ENCODE data around the gene EXD3.

The EXD3 gene

GRCh38 chr9:137395666-137396010, 27.3 kb downstream of the EXD3 start:
- TF ChIP-seq CTCF (conservative IDR thresholded peaks at IDR 0.05; ENCODE audit: low read length) = no peak
- DNase-seq (ENCODE audit: low read depth) = no peak

DNA sequence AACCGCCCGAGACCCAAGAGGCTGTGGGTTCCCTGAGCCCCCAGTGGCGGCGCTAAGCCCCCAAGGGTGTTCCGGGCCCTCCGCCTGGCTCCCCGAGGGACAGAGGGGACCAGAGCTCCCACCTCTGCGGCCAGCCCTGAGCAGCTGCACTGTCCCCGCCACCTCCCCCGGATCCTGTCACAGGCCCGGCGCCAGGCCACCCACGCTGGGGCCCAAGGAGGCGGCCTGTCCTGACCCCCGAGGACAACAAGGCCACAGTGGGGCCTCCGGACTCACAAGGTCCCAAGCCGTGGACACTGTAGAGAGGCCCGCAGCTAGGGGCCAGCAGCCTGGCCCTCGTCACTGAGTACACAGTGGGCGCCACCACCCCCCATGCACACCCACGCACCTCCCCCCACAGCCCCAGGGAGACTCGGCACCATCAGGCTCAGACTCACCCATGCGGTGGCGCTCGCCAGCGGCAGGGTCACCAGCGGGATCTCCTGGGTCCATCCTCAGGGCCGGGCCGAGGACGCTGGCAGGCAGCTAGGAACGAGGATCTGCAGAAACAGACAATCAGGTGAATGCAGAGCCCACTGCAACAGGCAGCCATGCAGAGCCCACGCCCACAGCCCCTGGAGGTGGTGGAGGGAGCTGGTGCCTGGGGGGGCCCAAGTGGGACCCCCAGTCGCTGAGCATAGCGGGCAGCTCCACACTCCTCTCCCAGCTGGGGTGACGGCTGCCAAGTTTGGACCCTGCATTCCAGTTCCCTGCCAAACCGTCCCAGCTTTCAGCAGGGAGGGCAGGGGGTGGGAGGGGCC, 27.9 kb downstream of the EXD3 start:
- no peak overlapping the region for H3K4me3 ChIP-seq (ENCODE audit: low read length)
- TF ChIP-seq CTCF (conservative IDR thresholded peaks at IDR 0.05; ENCODE audit: low read length) = no peak
- DNase-seq (ENCODE audit: low read depth) = no peak

More at GRCh38 chr9:137395666-137396010, 27.3 kb downstream of the EXD3 start:
- H3K4me3 ChIP-seq (ENCODE audit: low read length) = no peak overlapping the region

DNA sequence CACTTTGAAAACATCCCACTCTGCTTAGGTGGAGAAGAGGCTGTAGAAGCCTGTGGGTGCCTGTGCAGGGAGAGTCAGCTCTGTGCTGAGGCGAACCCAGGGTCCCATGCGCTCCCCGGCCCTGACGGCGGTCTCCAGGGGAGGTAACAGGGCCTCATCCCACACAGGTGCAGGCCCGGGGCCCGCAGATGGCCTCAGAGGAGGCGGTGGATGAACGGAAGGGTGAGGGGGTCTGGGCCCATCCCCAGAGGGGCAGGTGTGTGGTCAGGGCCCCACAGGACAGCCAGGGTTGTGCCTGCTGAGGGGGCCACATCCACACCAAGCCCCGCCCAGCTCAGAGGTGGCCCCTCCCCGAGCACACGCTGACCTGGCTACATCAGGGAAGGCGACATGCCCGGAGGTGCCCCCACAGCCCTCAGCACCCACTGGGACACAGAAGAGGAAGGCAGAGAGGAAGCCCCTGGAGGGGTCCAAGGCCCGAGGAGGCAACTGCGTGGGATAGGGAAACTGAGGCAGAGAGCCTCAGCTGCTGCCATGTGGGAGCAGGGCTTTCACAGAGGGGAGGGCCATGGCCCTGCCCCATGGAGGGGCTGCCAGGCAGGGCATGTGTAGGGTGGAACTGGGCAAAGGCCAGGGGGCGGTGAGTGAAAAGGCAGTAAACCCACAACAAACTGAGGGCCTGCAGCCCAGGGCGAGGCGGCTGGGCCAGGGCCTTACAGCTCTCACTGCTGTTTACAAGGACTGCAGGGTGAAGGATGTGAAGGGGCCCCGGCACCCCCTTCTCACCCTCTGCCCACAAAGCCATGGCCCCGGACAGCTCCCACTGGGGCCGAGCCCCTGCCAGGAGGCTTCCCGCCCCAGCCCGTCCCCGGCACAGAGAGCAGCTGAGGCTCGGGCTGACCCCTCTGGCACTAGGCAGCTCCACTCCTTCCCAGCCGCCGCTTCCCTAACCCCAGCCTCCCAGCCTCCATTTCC, 29.5 kb downstream of the EXD3 start:
- no peak for DNase-seq (ENCODE audit: low read depth)
- TF ChIP-seq CTCF (conservative IDR thresholded peaks at IDR 0.05; ENCODE audit: low read length) = no peak
- H3K4me3 ChIP-seq (ENCODE audit: low read length) = no peak overlapping the region

GRCh38 chr9:137392232-137393007, 30.5 kb downstream of the EXD3 start:
- no peak overlapping the region for H3K4me3 ChIP-seq (ENCODE audit: low read length)
- no peak for TF ChIP-seq CTCF (conservative IDR thresholded peaks at IDR 0.05; ENCODE audit: low read length)
- no peak for DNase-seq (ENCODE audit: low read depth)

- DNase-seq (ENCODE audit: low read depth) = no peak
- no peak for TF ChIP-seq CTCF (conservative IDR thresholded peaks at IDR 0.05; ENCODE audit: low read length)
Measured at GRCh38 chr9:137391411-137391754, 31.6 kb downstream of the EXD3 start.

DNA sequence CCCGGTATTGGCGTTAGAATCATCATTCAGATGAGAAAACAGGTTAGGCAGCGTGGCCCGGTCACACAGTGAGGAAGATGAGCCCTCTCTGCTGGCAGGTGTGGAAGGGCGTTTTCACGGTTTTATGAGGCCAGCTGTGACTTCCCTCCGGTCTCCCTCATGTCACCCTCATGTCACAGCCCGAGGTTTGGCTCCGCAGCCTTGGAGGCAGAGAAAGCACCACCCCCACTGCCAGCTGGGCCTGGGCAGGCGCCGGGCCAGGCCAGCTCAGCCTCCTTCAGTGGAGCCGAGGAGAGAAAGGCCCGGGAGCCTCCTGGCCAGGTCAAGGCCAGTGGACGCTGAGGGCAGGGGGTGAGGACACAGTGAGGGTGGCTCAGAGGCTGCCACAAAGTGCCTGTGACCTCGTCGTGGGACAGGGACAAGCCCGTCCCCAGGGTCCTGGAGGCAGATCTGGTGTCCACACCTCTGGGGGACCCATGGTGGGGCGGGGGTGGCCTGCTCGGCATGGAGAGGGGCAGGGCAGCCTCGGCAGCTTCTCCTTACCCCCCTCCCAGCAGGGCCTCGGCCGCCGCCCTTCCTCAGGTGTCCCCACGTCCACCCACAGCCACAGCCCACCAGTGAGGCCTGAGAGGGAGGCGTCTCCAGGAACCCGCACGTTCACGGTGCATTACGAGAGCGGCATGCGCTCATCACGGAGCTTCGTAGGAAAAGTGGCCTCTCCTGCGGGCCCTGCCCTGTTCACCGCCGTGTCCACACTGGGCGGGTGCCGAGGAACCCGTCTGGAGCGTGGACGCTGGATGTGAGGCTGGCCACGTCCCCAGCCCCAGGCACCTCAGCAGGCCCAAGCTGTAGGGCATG, 32.2 kb downstream of the EXD3 start:
- no peak for TF ChIP-seq CTCF (conservative IDR thresholded peaks at IDR 0.05; ENCODE audit: low read length)
- H3K4me3 ChIP-seq (ENCODE audit: low read length) = no peak overlapping the region
- no peak for DNase-seq (ENCODE audit: low read depth)

More at GRCh38 chr9:137391411-137391754, 31.6 kb downstream of the EXD3 start:
- no peak overlapping the region for H3K4me3 ChIP-seq (ENCODE audit: low read length)

Measured in AG10803 (cell line).